MCF 10A (cell line): Measurements from ENCODE around the gene CSRNP2. TPM values are rescaled to one million over a fixed set of nuclear protein-coding genes. Genes with fewer than 3 reads are reported as not detected.

Source experiments
- BruUV-seq: library from RNA; stranded (reverse); fragments of 400-500 nt; replicated peaks from 2 replicates; lab custom pipeline; 2021; lab: Mats Ljungman, UMichigan
- CTCF ChIA-PET: fragments of 300-600 bp; sonication (Branson Sonifier 250); formaldehyde crosslinking; extraction: SDS; loops from one replicate; lab custom pipeline; 2021; ENCODE audit warnings: antibody characterized with exemption, inconsistent platforms; lab: Yijun Ruan, JAX
- POLR2A ChIA-PET: fragments of 300-600, 350-650 bp; sonication (Branson Sonifier 250); formaldehyde crosslinking; extraction: SDS; loops from one replicate; lab custom pipeline; 2020; ENCODE audit warnings: antibody characterized with exemption, inconsistent platforms; lab: Yijun Ruan, JAX
- DNase-seq: peaks from one replicate; pipeline ENCODE4 v3.0.0-alpha.2; 2018; ENCODE audit not compliant: unreplicated experiment
- H3K27ac Mint-ChIP-seq: one replicate; pipeline ENCODE4 v1.8.0; 2022; ENCODE audit warnings: mild to moderate bottlenecking, low read depth, mixed read lengths; ENCODE audit not compliant: unreplicated experiment
- H3K27me3 Mint-ChIP-seq: one replicate; pipeline ENCODE4 v1.8.0; 2022; ENCODE audit warnings: mixed read lengths; ENCODE audit not compliant: insufficient read depth, unreplicated experiment
- H3K36me3 Mint-ChIP-seq: one replicate; pipeline ENCODE4 v1.8.0; 2022; ENCODE audit warnings: mild to moderate bottlenecking, moderate library complexity, mixed read lengths; ENCODE audit not compliant: insufficient read depth, unreplicated experiment
- H3K4me1 Mint-ChIP-seq: one replicate; pipeline ENCODE4 v1.8.0; 2022; ENCODE audit warnings: mixed read lengths; ENCODE audit not compliant: insufficient read depth, unreplicated experiment
- H3K4me3 Mint-ChIP-seq: one replicate; pipeline ENCODE4 v1.8.0; 2022; ENCODE audit warnings: mild to moderate bottlenecking, moderate library complexity, mixed read lengths; ENCODE audit not compliant: unreplicated experiment
- H3K9me3 Mint-ChIP-seq: one replicate; pipeline ENCODE4 v1.8.0; 2022; ENCODE audit warnings: mixed read lengths; ENCODE audit not compliant: unreplicated experiment
- intact Hi-C: fragments of 100-400 bp; cut with micrococcal nuclease; formaldehyde crosslinking; loops from 2 replicates; pipeline ENCODE4 v1.14.1; 2022
- total RNA-seq: library from RNA; stranded (reverse); gene quantifications from 2 replicates; pipeline ENCODE4 v1.2.3, GENCODE V29; 2022
- TF ChIP-seq, protein P1 (sequence below): fragments of 200-600 bp; IDR thresholded peaks from one replicate; pipeline ENCODE4 v1.8.0; 2022; ENCODE audit warnings: antibody characterized with exemption, mild to moderate bottlenecking; ENCODE audit not compliant: unreplicated experiment

The CSRNP2 gene
- total RNA-seq, 1 experiment from 2014 or later = 46.3 TPM

DNA sequence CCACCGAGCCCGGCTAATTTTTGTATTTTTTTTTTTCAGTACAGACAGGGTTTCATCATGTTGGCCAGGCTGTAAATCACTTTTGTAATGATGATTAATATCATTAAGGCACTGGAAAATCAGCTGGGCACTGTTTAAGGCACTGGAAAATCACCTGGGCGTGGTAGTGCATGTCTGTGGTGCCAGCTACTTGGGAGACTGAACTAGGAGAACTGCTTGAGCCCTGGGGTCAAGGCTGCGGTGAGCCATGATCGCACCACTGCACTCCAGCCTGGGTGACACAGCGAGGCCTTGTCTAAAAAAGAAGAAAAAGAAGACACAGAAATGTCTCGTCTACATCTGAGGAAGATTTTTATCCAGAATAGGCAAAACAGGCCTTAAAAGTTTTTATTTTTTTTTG is 70.0 kb downstream of the CSRNP2 start:
- Mint-ChIP-seq H3K9me3 (no peaks in the 10 kb centered on the region), H3K27ac (no peak overlapping the region), H3K36me3 (peaks cover 7% of the 10 kb centered on the region), H3K4me1 (peaks cover 10% of the 10 kb centered on the region), H3K27me3 (no peaks in the 10 kb centered on the region), H3K4me3 (no peak overlapping the region)
- peak; percentile 27 for DNase-seq
- ChIA-PET CTCF (interaction anchor here (0.6 to 0.7 kb wide), 3 partner anchors 247 to 860 kb away, joined by 3 read pairs; no protein-coding TSS in a partner anchor), POLR2A (interaction anchor here (0.6 to 1.5 kb wide), 3 partner anchors 12 to 68 kb away, joined by 3 to 4 read pairs (median 4); partner anchors contain the start of gene SLC11A2)
- no TSS peak for BruUV-seq
- intact Hi-C loops = no loop called here
- TF ChIP-seq, protein P1, sequence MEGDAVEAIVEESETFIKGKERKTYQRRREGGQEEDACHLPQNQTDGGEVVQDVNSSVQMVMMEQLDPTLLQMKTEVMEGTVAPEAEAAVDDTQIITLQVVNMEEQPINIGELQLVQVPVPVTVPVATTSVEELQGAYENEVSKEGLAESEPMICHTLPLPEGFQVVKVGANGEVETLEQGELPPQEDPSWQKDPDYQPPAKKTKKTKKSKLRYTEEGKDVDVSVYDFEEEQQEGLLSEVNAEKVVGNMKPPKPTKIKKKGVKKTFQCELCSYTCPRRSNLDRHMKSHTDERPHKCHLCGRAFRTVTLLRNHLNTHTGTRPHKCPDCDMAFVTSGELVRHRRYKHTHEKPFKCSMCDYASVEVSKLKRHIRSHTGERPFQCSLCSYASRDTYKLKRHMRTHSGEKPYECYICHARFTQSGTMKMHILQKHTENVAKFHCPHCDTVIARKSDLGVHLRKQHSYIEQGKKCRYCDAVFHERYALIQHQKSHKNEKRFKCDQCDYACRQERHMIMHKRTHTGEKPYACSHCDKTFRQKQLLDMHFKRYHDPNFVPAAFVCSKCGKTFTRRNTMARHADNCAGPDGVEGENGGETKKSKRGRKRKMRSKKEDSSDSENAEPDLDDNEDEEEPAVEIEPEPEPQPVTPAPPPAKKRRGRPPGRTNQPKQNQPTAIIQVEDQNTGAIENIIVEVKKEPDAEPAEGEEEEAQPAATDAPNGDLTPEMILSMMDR = no peak

DNA sequence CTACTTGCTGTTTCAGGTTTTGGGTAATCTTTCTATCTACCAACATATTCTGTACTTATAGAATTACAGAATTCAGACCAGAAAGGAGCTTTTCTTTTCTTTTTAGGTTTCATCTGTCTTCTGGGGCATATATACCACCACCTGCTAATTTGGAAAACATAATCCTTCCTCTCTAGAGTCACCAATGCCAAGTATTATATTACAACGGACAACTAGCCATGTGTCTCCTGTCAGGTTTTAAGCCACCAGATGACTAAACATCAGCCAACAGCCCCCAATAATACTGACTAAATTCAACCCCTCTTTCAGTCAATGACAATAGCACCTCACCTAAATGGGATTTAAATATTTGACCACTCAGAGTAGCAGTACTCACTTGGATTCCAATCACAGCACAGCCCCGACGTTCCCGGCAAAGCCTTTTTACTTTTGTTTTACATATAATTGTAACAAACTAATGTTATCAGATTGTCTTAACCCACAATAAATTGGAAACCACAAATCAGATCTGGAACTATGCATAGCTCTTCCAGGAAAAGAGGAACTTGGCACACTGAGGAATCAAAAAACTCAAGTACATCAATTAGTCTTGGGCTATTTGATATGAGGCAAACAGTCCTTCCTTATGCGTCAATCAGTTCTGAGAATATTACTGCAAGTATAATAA is 70.7 kb downstream of the CSRNP2 start:
- H3K9me3 Mint-ChIP-seq = no peaks in the 10 kb centered on the region
- H3K27me3 Mint-ChIP-seq = no peaks in the 10 kb centered on the region
- ChIA-PET POLR2A (interaction anchor here (0.7 to 2.0 kb wide), 7 partner anchors 10 to 369 kb away, joined by 3 to 12 read pairs (median 4); partner anchors contain the start of gene SLC11A2), CTCF (interaction anchor here (0.5 to 0.7 kb wide), 2 partner anchors 216 to 246 kb away, joined by 3 read pairs; no protein-coding TSS in a partner anchor)
- TF ChIP-seq, protein P1 = no peak
- intact Hi-C loops = no loop called here
- peaks cover 10% of the 10 kb centered on the region for H3K4me1 Mint-ChIP-seq
- DNase-seq = no peak
- BruUV-seq = no TSS peak
- H3K4me3 Mint-ChIP-seq = no peak overlapping the region
- peaks cover 12% of the 10 kb centered on the region for H3K36me3 Mint-ChIP-seq
- no peak overlapping the region for H3K27ac Mint-ChIP-seq

DNA sequence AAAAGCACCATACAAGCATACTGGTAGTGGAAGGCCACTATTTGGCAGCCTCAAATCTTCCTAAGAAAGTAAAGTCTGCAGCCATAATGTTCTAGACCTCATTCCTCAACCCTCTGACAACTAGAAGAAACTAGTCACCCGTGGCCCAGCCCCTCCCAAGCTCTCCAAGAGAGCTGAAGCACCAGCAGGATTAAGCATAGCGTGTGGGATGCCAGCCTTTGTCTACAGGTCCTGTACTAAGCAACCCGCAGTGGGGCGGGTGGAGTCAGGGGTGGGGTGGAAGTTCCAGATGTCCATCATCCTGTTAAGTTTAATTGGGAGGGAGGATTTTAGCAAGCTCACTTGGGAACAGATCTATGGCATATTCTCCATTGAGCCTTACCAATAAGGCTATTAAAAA is 71.4 kb downstream of the CSRNP2 start:
- ChIA-PET POLR2A (interaction anchor here (0.7 to 2.0 kb wide), 8 partner anchors 10 to 329 kb away, joined by 3 to 12 read pairs (median 4); partner anchors contain the start of gene SLC11A2), CTCF (interaction anchor here (0.5 to 0.6 kb wide), 2 partner anchors 26 to 85 kb away, joined by 3 read pairs; no protein-coding TSS in a partner anchor)
- no TSS peak for BruUV-seq
- Mint-ChIP-seq H3K27ac (no peak overlapping the region), H3K36me3 (peaks cover 20% of the 10 kb centered on the region), H3K9me3 (no peaks in the 10 kb centered on the region), H3K4me3 (no peak overlapping the region), H3K4me1 (peaks cover 10% of the 10 kb centered on the region), H3K27me3 (no peaks in the 10 kb centered on the region)
- TF ChIP-seq, protein P1 = no peak
- no peak for DNase-seq
- intact Hi-C loops = no loop called here

Other genes starting within 250 kb of the CSRNP2 start
- not detected in 2 replicates for gene TMPRSS12, start 240.7 kb downstream of the CSRNP2 start, total RNA-seq
- not detected in 2 replicates for gene HIGD1C, start 131.1 kb downstream of the CSRNP2 start, total RNA-seq
- gene SLC11A2, start 57.2 kb downstream of the CSRNP2 start, total RNA-seq = 45.6 and 60.9 TPM in 2 replicates
- gene LETMD1, start 35.3 kb downstream of the CSRNP2 start, total RNA-seq = 60.5 and 65.8 TPM in 2 replicates
- 31.5 and 34.9 TPM in 2 replicates for gene TFCP2, start 89.5 kb upstream of the CSRNP2 start, total RNA-seq
- gene POU6F1, start 134.5 kb upstream of the CSRNP2 start, total RNA-seq = 3.0 and 3.8 TPM in 2 replicates
- gene DAZAP2, start 155.2 kb upstream of the CSRNP2 start, total RNA-seq = 74.2 and 93.2 TPM in 2 replicates
- 17.4 and 19.0 TPM in 2 replicates for gene SMAGP, start 186.8 kb upstream of the CSRNP2 start, total RNA-seq
- not detected in 2 replicates for gene BIN2, start 240.6 kb upstream of the CSRNP2 start, total RNA-seq